Measurements from ENCODE around the gene UBC.

Gene UBC

DNA sequence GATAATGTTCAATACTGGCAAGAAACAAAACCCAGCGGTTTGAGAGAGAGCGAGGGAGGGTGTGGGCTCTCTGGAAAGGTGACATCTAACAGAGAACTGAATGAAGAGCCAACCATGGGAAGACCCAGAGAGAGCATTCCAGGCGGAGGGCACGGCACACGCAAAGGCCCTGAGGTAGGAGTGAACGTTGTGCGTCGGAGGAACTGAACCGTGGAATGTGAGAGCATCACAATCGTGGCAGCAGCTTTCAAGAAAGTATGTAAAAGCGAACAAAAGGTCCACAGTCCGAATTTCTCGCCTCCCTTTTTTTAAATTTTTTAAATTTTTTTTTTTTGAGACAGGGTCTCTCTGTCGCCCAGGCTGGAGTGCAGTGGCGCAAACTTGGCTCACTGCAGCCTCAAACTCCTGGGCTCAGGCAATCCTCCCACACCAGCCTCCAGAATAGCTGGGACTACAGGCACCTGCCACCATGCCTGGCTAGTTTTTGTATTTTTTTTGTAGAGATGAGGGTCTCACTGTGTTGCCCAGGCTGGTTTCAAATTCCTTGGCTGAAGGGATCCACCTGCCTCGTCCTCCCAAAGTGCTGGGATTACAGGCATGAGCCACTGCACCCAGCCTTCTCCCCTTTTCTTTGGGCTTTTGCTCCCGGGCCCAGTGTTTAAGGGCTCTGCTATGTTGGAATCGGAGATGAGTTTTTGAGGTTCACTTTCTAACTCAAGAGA is 35.5 kb downstream of the UBC start:
- H3K79me2 ChIP-seq (ENCODE audit: control insufficient read depth, insufficient read depth, low read length, unreplicated experiment) = no peaks in the 10 kb centered on the region
- H3K4me1 ChIP-seq (ENCODE audit: control insufficient read depth, insufficient read depth, low read length, unreplicated experiment) = no peaks in the 10 kb centered on the region
- H3K27ac ChIP-seq (ENCODE audit: low read depth, low read length) = no peak overlapping the region
- H3K36me3 ChIP-seq (ENCODE audit: insufficient read depth, low read length) = no peaks in the 10 kb centered on the region
- H3K4me3 ChIP-seq (ENCODE audit: low read depth, low read length) = no peak overlapping the region
- no peaks in the 10 kb centered on the region for H3K27me3 ChIP-seq (ENCODE audit: insufficient read depth, low read length)
- no peak overlapping the region for H2AFZ ChIP-seq (ENCODE audit: low read length, unreplicated experiment)

DNA sequence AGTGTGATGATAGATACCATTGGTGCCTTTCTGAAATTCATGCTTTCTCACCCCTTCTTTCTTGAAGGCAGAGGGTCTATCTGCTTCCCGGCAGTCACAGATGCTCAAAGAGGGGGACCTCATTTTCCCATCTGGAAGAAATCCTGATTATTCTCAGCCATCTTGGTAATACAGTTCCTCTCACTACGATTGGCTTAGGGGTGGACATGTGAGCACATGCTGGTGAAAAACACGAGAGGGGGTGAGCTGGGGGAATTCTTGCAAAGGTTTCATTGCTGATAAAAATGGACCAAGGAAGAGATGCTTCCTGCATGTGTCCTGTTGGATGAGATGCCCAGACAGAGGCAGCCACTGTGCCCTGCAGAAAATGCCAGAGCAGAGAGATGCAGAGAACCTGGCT is 37.0 kb downstream of the UBC start:
- Histone ChIP-seq H3K27ac (ENCODE audit: low read depth, low read length) (no peak overlapping the region), H3K4me3 (ENCODE audit: low read depth, low read length) (no peak overlapping the region), H3K27me3 (ENCODE audit: insufficient read depth, low read length) (no peaks in the 10 kb centered on the region), H2AFZ (ENCODE audit: low read length, unreplicated experiment) (no peak overlapping the region), H3K4me1 (ENCODE audit: control insufficient read depth, insufficient read depth, low read length, unreplicated experiment) (no peaks in the 10 kb centered on the region), H3K36me3 (ENCODE audit: insufficient read depth, low read length) (no peaks in the 10 kb centered on the region), H3K79me2 (ENCODE audit: control insufficient read depth, insufficient read depth, low read length, unreplicated experiment) (no peaks in the 10 kb centered on the region)

DNA sequence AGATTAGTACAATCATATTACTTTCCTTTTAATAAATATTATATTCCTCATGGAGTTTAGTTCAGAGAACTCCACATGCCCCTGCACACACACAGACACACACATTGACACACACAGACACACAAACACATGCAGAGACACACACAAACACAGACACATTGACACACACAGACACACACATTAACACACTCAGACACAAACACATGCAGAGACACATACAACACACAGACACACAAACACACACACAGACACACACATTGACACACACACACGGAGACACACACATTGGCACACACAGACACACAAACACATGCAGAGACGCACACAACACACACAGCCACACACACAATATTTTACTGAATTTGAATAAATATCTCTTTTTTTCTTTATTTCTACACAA is 38.3 kb downstream of the UBC start:
- Histone ChIP-seq H3K4me3 (ENCODE audit: low read depth, low read length) (no peak overlapping the region), H2AFZ (ENCODE audit: low read length, unreplicated experiment) (no peak overlapping the region), H3K27ac (ENCODE audit: low read depth, low read length) (no peak overlapping the region), H3K36me3 (ENCODE audit: insufficient read depth, low read length) (no peaks in the 10 kb centered on the region), H3K79me2 (ENCODE audit: control insufficient read depth, insufficient read depth, low read length, unreplicated experiment) (no peaks in the 10 kb centered on the region), H3K27me3 (ENCODE audit: insufficient read depth, low read length) (no peaks in the 10 kb centered on the region), H3K4me1 (ENCODE audit: control insufficient read depth, insufficient read depth, low read length, unreplicated experiment) (no peaks in the 10 kb centered on the region)

DNA sequence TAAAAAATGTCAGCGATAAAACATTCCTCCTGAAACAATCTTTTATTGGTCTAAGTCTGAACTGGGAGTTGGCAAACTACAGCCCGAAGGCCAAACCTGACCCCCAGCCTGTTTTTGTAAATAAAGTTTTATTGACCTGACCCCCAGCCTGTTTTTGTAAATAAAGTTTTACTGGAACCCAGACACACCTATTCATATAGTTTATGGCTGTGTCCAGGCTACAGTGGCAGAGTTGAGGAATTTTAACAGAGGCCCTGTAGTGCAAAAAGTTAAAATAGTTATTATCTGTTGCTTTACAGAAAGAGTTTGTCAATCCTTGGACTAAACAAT is 38.7 kb downstream of the UBC start:
- no peaks in the 10 kb centered on the region for H3K4me1 ChIP-seq (ENCODE audit: control insufficient read depth, insufficient read depth, low read length, unreplicated experiment)

DNA sequence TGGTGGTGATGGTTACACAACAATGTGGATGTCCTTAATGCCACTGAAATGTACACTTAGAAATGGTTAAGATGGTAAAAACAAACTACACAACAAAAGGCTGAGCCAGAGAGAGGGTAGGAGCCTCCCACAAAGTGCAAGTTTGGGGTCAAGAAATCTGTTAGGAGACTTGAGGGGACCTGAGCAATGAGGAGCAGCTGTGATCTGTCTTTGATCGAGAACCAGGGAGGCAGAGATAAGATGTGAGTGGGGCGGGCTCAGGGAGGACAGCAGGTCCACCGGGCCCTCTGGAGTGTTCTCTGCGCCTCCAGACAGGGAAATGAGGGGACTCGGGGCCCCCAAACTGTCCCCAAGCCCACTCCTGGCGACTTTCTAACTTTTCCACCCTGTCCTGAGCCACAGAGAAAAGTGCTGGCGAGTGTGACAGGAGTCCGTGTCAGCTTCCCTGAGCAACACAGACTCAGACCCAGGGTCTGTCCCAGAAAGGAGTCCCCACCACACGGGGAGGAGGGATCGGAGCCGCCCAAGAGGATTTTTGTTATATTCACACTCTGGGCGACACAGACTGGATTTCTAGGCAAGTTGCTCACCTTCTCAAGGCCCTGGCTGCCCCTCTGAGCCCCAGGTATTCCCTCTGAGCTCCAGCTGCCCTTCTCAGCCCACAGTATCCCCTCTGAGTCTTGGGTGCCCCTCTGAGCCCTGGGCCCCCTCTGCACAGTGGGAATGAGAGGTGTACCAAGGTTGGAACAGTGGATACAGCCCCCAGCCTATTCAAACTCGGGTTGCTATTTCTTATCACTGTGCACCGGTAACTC is 39.3 kb downstream of the UBC start:
- H3K4me1 ChIP-seq (ENCODE audit: control insufficient read depth, insufficient read depth, low read length, unreplicated experiment) = no peaks in the 10 kb centered on the region
- H3K4me3 ChIP-seq (ENCODE audit: low read depth, low read length) = no peak overlapping the region
- H3K27me3 ChIP-seq (ENCODE audit: insufficient read depth, low read length) = no peaks in the 10 kb centered on the region
- H3K79me2 ChIP-seq (ENCODE audit: control insufficient read depth, insufficient read depth, low read length, unreplicated experiment) = no peaks in the 10 kb centered on the region
- no peak overlapping the region for H2AFZ ChIP-seq (ENCODE audit: low read length, unreplicated experiment)
- no peaks in the 10 kb centered on the region for H3K36me3 ChIP-seq (ENCODE audit: insufficient read depth, low read length)
- no peak overlapping the region for H3K27ac ChIP-seq (ENCODE audit: low read depth, low read length)

More for the DNA sequence above, 38.7 kb downstream of the UBC start:
- Histone ChIP-seq H3K79me2 (ENCODE audit: control insufficient read depth, insufficient read depth, low read length, unreplicated experiment) (no peaks in the 10 kb centered on the region), H3K27ac (ENCODE audit: low read depth, low read length) (no peak overlapping the region), H2AFZ (ENCODE audit: low read length, unreplicated experiment) (no peak overlapping the region), H3K36me3 (ENCODE audit: insufficient read depth, low read length) (no peaks in the 10 kb centered on the region), H3K27me3 (ENCODE audit: insufficient read depth, low read length) (no peaks in the 10 kb centered on the region), H3K4me3 (ENCODE audit: low read depth, low read length) (no peak overlapping the region)

DNA sequence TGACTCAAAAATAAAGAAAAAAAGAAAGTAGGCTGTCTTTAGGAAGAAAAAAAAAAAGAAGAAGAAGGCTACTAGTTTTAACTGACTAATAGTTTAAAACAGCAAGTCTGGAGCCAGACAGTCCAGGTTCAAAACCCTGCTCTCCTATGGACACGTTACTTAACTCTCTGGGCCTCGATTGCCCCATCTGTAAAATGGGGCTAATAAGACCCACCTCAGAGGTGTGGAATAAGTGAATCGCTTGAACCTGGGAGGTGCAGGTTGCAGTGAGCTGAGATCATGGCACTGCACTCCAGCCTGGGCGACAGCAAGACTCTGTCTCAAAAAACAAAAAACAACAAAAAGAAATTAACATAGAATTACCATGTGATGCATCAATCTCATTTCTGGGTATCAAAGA is 40.3 kb downstream of the UBC start:
- no peak overlapping the region for H3K27ac ChIP-seq (ENCODE audit: low read depth, low read length)
- H2AFZ ChIP-seq (ENCODE audit: low read length, unreplicated experiment) = no peak overlapping the region
- no peaks in the 10 kb centered on the region for H3K4me1 ChIP-seq (ENCODE audit: control insufficient read depth, insufficient read depth, low read length, unreplicated experiment)
- no peak overlapping the region for H3K4me3 ChIP-seq (ENCODE audit: low read depth, low read length)
- H3K36me3 ChIP-seq (ENCODE audit: insufficient read depth, low read length) = no peaks in the 10 kb centered on the region
- no peaks in the 10 kb centered on the region for H3K79me2 ChIP-seq (ENCODE audit: control insufficient read depth, insufficient read depth, low read length, unreplicated experiment)
- no peaks in the 10 kb centered on the region for H3K27me3 ChIP-seq (ENCODE audit: insufficient read depth, low read length)

DNA sequence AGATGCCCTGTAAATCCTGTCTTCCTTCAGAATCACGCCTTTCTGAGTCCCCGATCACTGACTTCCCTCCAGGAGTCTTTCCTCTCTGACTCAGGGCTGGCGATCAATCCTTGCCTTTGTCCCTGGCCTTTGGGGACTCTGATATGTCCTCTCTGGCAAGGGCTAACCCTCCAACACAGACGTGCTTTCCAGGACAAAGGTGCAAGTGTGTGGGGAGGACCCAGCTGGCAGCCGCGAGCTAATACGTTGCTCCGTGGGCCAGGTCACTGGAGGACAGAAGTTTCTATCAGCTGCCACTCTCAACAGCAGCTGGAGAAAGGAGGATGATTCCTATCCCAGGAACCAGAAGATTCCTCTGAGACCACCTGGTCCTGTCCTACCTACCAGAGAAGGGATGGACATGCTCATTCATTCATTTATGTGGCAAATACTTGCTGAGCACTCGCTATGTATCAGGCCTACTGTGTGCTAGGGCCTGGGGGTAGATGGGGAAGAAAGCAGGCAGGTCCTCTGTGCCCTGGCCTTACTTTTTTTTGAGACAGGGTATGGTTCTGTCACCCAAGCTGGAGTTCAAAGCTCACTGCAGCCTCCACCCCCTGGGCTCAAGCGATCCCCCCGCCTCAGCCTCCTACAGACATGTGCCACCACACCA is 42.3 kb downstream of the UBC start:
- H3K4me1 ChIP-seq (ENCODE audit: control insufficient read depth, insufficient read depth, low read length, unreplicated experiment) = no peaks in the 10 kb centered on the region

DNA sequence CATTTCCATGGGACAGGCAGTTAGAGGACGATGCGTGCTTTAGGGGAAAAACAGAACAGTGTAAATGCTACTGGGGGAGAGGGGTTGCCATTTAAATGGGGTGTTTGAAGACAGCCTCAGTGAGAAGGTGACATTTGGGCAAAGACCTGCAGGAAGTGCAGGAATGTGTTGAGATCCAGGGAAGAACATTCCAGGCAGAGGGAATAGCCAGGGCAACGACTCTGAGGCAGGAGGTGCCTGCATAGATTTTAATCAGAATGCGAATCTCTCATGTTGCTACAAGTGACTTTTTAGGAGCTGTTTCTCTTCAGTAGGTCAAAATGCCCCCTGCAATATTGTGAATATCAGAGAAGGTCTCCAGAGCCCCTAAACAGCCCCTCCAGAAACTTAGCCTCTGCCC is 43.2 kb downstream of the UBC start:
- no peaks in the 10 kb centered on the region for H3K79me2 ChIP-seq (ENCODE audit: control insufficient read depth, insufficient read depth, low read length, unreplicated experiment)
- no peaks in the 10 kb centered on the region for H3K27me3 ChIP-seq (ENCODE audit: insufficient read depth, low read length)
- H2AFZ ChIP-seq (ENCODE audit: low read length, unreplicated experiment) = no peak overlapping the region
- no peaks in the 10 kb centered on the region for H3K4me1 ChIP-seq (ENCODE audit: control insufficient read depth, insufficient read depth, low read length, unreplicated experiment)
- H3K27ac ChIP-seq (ENCODE audit: low read depth, low read length) = no peak overlapping the region
- no peak overlapping the region for H3K4me3 ChIP-seq (ENCODE audit: low read depth, low read length)
- H3K36me3 ChIP-seq (ENCODE audit: insufficient read depth, low read length) = no peaks in the 10 kb centered on the region

More for the DNA sequence above, 42.3 kb downstream of the UBC start:
- no peaks in the 10 kb centered on the region for H3K36me3 ChIP-seq (ENCODE audit: insufficient read depth, low read length)
- no peak overlapping the region for H3K4me3 ChIP-seq (ENCODE audit: low read depth, low read length)
- no peak overlapping the region for H2AFZ ChIP-seq (ENCODE audit: low read length, unreplicated experiment)
- no peaks in the 10 kb centered on the region for H3K27me3 ChIP-seq (ENCODE audit: insufficient read depth, low read length)
- H3K27ac ChIP-seq (ENCODE audit: low read depth, low read length) = no peak overlapping the region
- no peaks in the 10 kb centered on the region for H3K79me2 ChIP-seq (ENCODE audit: control insufficient read depth, insufficient read depth, low read length, unreplicated experiment)

DNA sequence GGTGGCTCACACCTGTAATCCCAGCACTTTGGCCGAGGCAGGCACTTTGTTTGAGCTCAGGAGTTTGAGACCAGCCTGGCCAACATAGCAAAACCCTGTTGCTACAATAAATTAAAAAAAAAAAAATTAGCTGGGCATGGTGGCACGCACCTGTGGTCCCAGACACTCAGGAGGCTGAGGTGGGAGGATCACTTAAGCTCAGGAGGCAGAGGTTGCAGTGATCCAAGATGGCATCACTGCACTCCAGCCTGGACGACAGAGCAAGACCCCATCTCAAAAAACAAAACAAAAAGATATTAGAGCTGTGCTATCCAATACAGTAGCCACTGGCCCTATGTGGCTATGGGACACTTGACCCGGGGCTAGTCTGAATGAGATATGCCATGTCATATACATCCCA is 43.9 kb downstream of the UBC start:
- Histone ChIP-seq H3K4me1 (ENCODE audit: control insufficient read depth, insufficient read depth, low read length, unreplicated experiment) (no peaks in the 10 kb centered on the region), H3K4me3 (ENCODE audit: low read depth, low read length) (no peak overlapping the region), H3K79me2 (ENCODE audit: control insufficient read depth, insufficient read depth, low read length, unreplicated experiment) (no peaks in the 10 kb centered on the region), H3K27ac (ENCODE audit: low read depth, low read length) (no peak overlapping the region), H3K36me3 (ENCODE audit: insufficient read depth, low read length) (no peaks in the 10 kb centered on the region), H3K27me3 (ENCODE audit: insufficient read depth, low read length) (no peaks in the 10 kb centered on the region), H2AFZ (ENCODE audit: low read length, unreplicated experiment) (no peak overlapping the region)

DNA sequence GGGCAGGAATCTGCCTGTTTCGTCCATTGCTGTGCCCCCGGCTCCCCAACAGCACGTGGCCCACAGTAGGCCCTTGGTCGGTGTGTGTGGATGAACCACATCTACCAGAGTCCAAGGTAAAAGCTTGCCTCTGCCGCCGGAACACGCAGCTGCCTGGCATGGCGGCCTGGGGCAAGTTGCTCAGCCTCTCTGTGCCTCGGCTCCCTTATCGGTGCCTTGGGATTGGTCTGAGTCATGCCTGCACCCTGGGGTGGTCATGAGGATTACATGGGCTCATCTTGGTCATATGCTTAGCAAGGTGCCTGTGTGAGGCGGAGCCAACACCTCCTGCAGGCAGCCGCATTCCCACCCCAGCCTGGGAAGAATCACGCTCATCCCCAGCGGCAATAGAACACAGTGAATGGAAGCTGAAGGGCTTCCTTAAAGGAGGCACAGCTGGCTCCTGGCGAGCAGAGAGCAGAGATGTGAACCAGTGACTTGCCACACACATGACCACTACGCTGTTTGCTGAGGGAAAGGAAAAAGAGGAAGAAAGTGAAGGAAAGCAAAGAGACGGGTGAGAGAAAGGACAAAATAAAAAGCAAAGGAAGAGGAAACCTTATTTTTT is 45.3 kb downstream of the UBC start:
- H3K79me2 ChIP-seq (ENCODE audit: control insufficient read depth, insufficient read depth, low read length, unreplicated experiment) = no peaks in the 10 kb centered on the region
- H3K27me3 ChIP-seq (ENCODE audit: insufficient read depth, low read length) = no peaks in the 10 kb centered on the region
- H3K36me3 ChIP-seq (ENCODE audit: insufficient read depth, low read length) = no peaks in the 10 kb centered on the region
- H3K4me1 ChIP-seq (ENCODE audit: control insufficient read depth, insufficient read depth, low read length, unreplicated experiment) = peaks cover 2% of the 10 kb centered on the region
- no peak overlapping the region for H3K4me3 ChIP-seq (ENCODE audit: low read depth, low read length)
- no peak overlapping the region for H3K27ac ChIP-seq (ENCODE audit: low read depth, low read length)
- H2AFZ ChIP-seq (ENCODE audit: low read length, unreplicated experiment) = no peak overlapping the region
